Measurements from ENCODE around the gene ARL4D.

DNA sequence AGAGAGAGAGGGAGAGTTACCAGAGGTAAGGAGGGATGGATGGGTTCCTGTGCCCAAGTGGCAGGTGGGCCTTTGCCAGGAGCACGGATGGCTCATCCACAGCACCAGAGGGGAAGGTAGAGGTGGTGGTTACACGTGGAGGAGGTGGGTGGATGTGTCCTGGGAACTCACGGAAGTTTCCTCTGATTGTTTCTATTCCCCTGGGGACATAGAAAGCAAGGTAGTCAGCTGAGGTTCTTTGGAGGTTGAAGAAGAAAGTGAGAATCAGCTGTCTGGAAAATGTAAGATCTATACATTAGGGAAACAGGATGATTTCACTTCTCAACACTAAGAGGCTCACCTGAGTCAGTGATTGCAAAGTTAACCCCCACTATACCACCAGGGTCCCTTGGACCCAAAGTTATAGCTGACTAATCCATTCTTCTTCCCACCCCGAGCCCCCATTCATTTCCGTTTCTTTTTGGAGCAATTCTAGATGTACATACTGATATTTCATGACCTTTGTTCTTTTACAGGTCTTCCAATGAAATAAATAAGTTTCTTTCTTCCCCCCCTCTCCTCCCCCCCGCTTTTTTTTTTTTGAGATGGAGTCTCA, 27.5 kb upstream of the ARL4D start:
- TF ChIP-seq, protein P1, sequence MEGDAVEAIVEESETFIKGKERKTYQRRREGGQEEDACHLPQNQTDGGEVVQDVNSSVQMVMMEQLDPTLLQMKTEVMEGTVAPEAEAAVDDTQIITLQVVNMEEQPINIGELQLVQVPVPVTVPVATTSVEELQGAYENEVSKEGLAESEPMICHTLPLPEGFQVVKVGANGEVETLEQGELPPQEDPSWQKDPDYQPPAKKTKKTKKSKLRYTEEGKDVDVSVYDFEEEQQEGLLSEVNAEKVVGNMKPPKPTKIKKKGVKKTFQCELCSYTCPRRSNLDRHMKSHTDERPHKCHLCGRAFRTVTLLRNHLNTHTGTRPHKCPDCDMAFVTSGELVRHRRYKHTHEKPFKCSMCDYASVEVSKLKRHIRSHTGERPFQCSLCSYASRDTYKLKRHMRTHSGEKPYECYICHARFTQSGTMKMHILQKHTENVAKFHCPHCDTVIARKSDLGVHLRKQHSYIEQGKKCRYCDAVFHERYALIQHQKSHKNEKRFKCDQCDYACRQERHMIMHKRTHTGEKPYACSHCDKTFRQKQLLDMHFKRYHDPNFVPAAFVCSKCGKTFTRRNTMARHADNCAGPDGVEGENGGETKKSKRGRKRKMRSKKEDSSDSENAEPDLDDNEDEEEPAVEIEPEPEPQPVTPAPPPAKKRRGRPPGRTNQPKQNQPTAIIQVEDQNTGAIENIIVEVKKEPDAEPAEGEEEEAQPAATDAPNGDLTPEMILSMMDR (conservative IDR thresholded peaks at IDR 0.05; ENCODE audit: low read depth, low read length), result no peak
- no peak for TF ChIP-seq FOS (IDR thresholded peaks at IDR 0.05; ENCODE audit: low read depth, low read length)
- TF ChIP-seq POLR2A (IDR thresholded peaks at IDR 0.05; ENCODE audit: low read depth, low read length), result no peak
- no peak for TF ChIP-seq NFE2L2 (IDR thresholded peaks at IDR 0.05; ENCODE audit: low read depth, low read length)
- TF ChIP-seq, protein P2, sequence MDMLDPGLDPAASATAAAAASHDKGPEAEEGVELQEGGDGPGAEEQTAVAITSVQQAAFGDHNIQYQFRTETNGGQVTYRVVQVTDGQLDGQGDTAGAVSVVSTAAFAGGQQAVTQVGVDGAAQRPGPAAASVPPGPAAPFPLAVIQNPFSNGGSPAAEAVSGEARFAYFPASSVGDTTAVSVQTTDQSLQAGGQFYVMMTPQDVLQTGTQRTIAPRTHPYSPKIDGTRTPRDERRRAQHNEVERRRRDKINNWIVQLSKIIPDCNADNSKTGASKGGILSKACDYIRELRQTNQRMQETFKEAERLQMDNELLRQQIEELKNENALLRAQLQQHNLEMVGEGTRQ (IDR thresholded peaks at IDR 0.05; ENCODE audit: low read depth, low read length), result no peak
- TF ChIP-seq RAD21 (IDR thresholded peaks at IDR 0.05; ENCODE audit: low read length), result no peak
- TF ChIP-seq RCOR1 (IDR thresholded peaks at IDR 0.05; ENCODE audit: insufficient replicate concordance, low read length), result no peak
- no peak for TF ChIP-seq MAFK (IDR thresholded peaks at IDR 0.05; ENCODE audit: low read depth, low read length)
- TF ChIP-seq CEBPB (IDR thresholded peaks at IDR 0.05; ENCODE audit: low read depth, low read length), result no peak
